Measurements from ENCODE around the gene LRRC28.
"Not testable (repeated sequence)": the region's sequence is repeated elsewhere in the genome, so short reads cannot be mapped to it uniquely, and the experiment has no call there.

LRRC28 gene

GRCh38 chr15:99387421-99388168 lies 136.3 kb downstream of the LRRC28 start:
- Histone ChIP-seq H3K27me3 (no peaks in the 10 kb centered on the region), H3K4me1 (no peaks in the 10 kb centered on the region; the same call in 1 of the 2 replicates), H3K9me3 (no peaks in the 10 kb centered on the region), H3K4me3 (ENCODE audit: low read depth, low read length) (no peak overlapping the region), H3K36me3 (no peaks in the 10 kb centered on the region; the same call in 1 of the 2 replicates)
- DNase-seq, result no peak
- TF ChIP-seq CTCF (IDR thresholded peaks at IDR 0.05; ENCODE audit: low read depth, low read length), result no peak

GRCh38 chr15:99390667-99391066 lies 139.4 kb downstream of the LRRC28 start:
- Histone ChIP-seq H3K4me1 (no peaks in the 10 kb centered on the region; the same call in 1 of the 2 replicates), H3K9me3 (0 out of 2 replicates have a peak, but pooled peaks cover under 1% of the 10 kb centered on the region), H3K27me3 (no peaks in the 10 kb centered on the region), H3K4me3 (ENCODE audit: low read depth, low read length) (no peak overlapping the region), H3K36me3 (no peaks in the 10 kb centered on the region)
- no peak for DNase-seq
- TF ChIP-seq CTCF (IDR thresholded peaks at IDR 0.05; ENCODE audit: low read depth, low read length), result peak; percentile 32

DNA sequence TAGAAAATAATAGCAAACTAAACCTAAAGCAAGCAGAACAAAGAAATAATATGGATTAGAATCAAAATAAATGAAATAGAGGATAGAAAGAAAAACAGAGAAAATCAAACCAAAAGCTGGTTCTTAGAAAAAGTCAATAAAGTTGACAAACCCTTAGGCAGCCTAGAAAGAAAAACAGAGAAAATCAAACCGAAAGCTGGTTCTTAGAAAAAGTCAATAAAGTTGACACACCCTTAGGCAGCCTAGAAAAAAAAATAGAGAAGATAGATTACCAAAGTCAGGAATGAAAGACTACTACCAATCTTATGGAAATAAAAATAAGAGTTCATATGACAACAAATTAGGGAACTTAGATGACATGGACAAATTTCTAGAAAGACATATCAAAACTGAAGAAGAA lies 142.4 kb downstream of the LRRC28 start:
- Histone ChIP-seq H3K9me3 (0 out of 2 replicates have a peak, but pooled peaks cover 3% of the 10 kb centered on the region), H3K4me3 (ENCODE audit: low read depth, low read length) (no peak overlapping the region), H3K4me1 (no peaks in the 10 kb centered on the region), H3K27me3 (no peaks in the 10 kb centered on the region), H3K36me3 (no peaks in the 10 kb centered on the region)
- TF ChIP-seq CTCF (IDR thresholded peaks at IDR 0.05; ENCODE audit: low read depth, low read length), result no peak
- DNase-seq, result no peak

DNA sequence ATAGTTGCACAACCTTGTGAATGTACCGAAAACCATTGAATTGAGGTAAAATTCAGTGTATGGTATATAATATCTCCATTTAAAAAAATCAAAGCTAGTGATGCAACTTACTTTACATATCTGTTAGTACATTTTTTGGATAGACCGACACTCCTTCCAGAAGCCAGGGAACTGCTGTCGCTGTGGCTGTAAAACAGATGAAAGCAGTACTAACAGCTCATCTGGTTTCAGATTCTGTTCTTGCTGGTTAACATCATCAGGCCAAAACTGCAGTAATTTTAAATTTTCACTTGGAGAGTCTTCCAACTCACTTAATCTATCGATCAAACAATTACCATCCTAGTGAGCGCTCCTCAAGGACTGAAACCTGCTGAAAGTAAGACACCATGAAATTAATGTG lies 145.1 kb downstream of the LRRC28 start:
- no peak for DNase-seq
- TF ChIP-seq CTCF (IDR thresholded peaks at IDR 0.05; ENCODE audit: low read depth, low read length), result no peak
- Histone ChIP-seq H3K4me3 (ENCODE audit: low read depth, low read length) (no peak overlapping the region), H3K9me3 (0 out of 2 replicates have a peak, but pooled peaks cover 3% of the 10 kb centered on the region), H3K36me3 (no peaks in the 10 kb centered on the region), H3K4me1 (peaks cover 1% of the 10 kb centered on the region), H3K27me3 (no peaks in the 10 kb centered on the region)

- no peak for TF ChIP-seq CTCF (IDR thresholded peaks at IDR 0.05; ENCODE audit: low read depth, low read length)
- H3K4me1 ChIP-seq, result peaks cover 11% of the 10 kb centered on the region
- H3K9me3 ChIP-seq, result 0 out of 2 replicates have a peak, but pooled peaks cover 3% of the 10 kb centered on the region
- H3K36me3 ChIP-seq, result no peaks in the 10 kb centered on the region
- no peak for DNase-seq
- H3K27me3 ChIP-seq, result no peaks in the 10 kb centered on the region
- no peak overlapping the region for H3K4me3 ChIP-seq (ENCODE audit: low read depth, low read length)
These were observed 147.8 kb downstream of the LRRC28 start for GRCh38 chr15:99399061-99399460.

DNA sequence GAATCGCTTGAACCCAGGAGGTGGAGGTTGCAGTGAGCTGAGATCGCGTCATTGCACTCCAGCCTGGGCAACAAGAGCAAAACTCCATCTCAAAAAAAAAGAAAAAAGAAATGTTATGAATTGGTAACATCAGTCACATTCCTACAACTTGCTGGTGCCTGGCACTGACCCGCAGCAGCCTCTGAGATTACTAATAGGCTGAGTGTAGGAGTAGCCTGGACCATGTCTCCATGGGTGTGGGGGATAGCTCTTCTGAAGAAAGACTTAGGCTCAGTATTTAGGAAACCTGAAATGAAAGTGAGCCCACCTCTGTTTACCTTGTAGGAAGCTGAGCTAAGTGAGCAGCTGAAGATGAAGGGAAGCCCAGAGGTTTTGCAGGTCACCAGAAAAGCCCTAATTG lies 148.3 kb downstream of the LRRC28 start:
- no peak overlapping the region for H3K4me3 ChIP-seq (ENCODE audit: low read depth, low read length)
- peaks cover 11% of the 10 kb centered on the region for H3K4me1 ChIP-seq
- H3K27me3 ChIP-seq, result no peaks in the 10 kb centered on the region
- H3K36me3 ChIP-seq, result no peaks in the 10 kb centered on the region
- no peak for TF ChIP-seq CTCF (IDR thresholded peaks at IDR 0.05; ENCODE audit: low read depth, low read length)
- DNase-seq, result no peak
- H3K9me3 ChIP-seq, result 0 out of 2 replicates have a peak, but pooled peaks cover 3% of the 10 kb centered on the region

DNA sequence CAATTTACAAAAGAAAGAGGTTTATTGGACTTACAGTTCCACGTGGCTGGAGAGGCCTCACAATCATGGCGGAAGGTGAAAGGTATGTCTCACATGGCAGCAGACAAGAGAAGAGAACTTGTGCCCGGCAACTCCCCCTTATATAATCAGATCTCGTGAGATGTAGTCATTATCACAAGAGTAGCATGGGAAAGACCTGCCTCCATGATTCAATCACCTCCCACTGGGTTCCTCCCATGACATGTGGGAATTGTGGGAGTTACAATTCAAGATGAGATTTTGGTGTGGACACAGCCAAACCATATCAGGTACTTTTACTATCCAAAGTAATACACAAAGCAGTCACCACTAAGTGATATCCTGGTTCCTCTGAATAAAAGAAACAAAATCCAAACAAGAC lies 149.9 kb downstream of the LRRC28 start:
- H3K27me3 ChIP-seq; H3K4me3 ChIP-seq (ENCODE audit: low read depth, low read length); H3K36me3 ChIP-seq; H3K9me3 ChIP-seq; DNase-seq: not testable (repeated sequence)
- H3K4me1 ChIP-seq, result peaks cover 11% of the 10 kb centered on the region
